GM18502 (cell line): ENCODE measurements around the gene RPS6KA2.
"Not testable (repeated sequence)": the region's sequence is repeated elsewhere in the genome, so short reads cannot be mapped to it uniquely, and the experiment has no call there.

Experiments
- ATAC-seq: cut with Tn5 transposase; IDR thresholded peaks from one replicate; pipeline ENCODE4 v1.9.1; 2021; ENCODE audit warnings: mild to moderate bottlenecking; ENCODE audit not compliant: unreplicated experiment, poor library complexity

RPS6KA2 gene

GRCh38 chr6:166392755-166393534 lies 234.1 kb downstream of the RPS6KA2 start:
- not testable (repeated sequence) for ATAC-seq

GRCh38 chr6:166389119-166389518 lies 237.9 kb downstream of the RPS6KA2 start:
- ATAC-seq = no peak

GRCh38 chr6:166388290-166389004 lies 238.6 kb downstream of the RPS6KA2 start:
- no peak for ATAC-seq

GRCh38 chr6:166387642-166388289 lies 239.3 kb downstream of the RPS6KA2 start:
- ATAC-seq = no peak

GRCh38 chr6:166387098-166387497 lies 240.0 kb downstream of the RPS6KA2 start:
- ATAC-seq = not testable (repeated sequence)

- no peak for ATAC-seq
Measured at GRCh38 chr6:166386111-166386510, 240.9 kb downstream of the RPS6KA2 start.

- peak; percentile 2 for ATAC-seq
Measured at GRCh38 chr6:166383802-166384363, 243.2 kb downstream of the RPS6KA2 start.

GRCh38 chr6:166382933-166383801 lies 243.9 kb downstream of the RPS6KA2 start, which contains the start of gene MPC1:
Gene MPC1, minus strand, starts transcription at chr6:166382940. Its CDS starts 64 bp downstream, at chr6:166382876.
- peak; percentile 90 for ATAC-seq

- no peak for ATAC-seq
Measured at GRCh38 chr6:166382500-166382932, 244.5 kb downstream of the RPS6KA2 start.

GRCh38 chr6:166381733-166382499 lies 245.1 kb downstream of the RPS6KA2 start:
- ATAC-seq = peak; percentile 48

GRCh38 chr6:166381381-166381732 lies 245.7 kb downstream of the RPS6KA2 start:
- no peak for ATAC-seq

GRCh38 chr6:166379800-166380199 lies 247.3 kb downstream of the RPS6KA2 start:
- no peak for ATAC-seq

- no peak for ATAC-seq
Measured at GRCh38 chr6:166379103-166379586, 247.9 kb downstream of the RPS6KA2 start.

- no peak for ATAC-seq
Measured at GRCh38 chr6:166377721-166378120, 249.3 kb downstream of the RPS6KA2 start.

- ATAC-seq = no peak
Measured at GRCh38 chr6:166375013-166375412, 252.0 kb downstream of the RPS6KA2 start.

- ATAC-seq = no peak
Measured at GRCh38 chr6:166370489-166370888, 256.6 kb downstream of the RPS6KA2 start.

- no peak for ATAC-seq
Measured at GRCh38 chr6:166369782-166370181, 257.3 kb downstream of the RPS6KA2 start.

- ATAC-seq = no peak
Measured at GRCh38 chr6:166366921-166367320, 260.1 kb downstream of the RPS6KA2 start.

GRCh38 chr6:166365806-166366205 lies 261.2 kb downstream of the RPS6KA2 start:
- no peak for ATAC-seq
